ENCODE results near the gene PLCD3. TPM values are rescaled to one million over a fixed set of nuclear protein-coding genes. Genes with fewer than 3 reads are reported as not detected.

Gene PLCD3
- total and polyA plus RNA-seq, 2 of the 4 experiments (the other 2 are of a cell fraction): 5.6 to 36.6 TPM

- TF ChIP-seq RCOR1 (IDR thresholded peaks at IDR 0.05; ENCODE audit: insufficient replicate concordance, low read length): peak; percentile 64
- peak; percentile 89 for TF ChIP-seq FOS (IDR thresholded peaks at IDR 0.05; ENCODE audit: low read depth, low read length)
Observed at GRCh38 chr17:45092911-45093430, 39.3 kb downstream of the PLCD3 start (continued).

DNA sequence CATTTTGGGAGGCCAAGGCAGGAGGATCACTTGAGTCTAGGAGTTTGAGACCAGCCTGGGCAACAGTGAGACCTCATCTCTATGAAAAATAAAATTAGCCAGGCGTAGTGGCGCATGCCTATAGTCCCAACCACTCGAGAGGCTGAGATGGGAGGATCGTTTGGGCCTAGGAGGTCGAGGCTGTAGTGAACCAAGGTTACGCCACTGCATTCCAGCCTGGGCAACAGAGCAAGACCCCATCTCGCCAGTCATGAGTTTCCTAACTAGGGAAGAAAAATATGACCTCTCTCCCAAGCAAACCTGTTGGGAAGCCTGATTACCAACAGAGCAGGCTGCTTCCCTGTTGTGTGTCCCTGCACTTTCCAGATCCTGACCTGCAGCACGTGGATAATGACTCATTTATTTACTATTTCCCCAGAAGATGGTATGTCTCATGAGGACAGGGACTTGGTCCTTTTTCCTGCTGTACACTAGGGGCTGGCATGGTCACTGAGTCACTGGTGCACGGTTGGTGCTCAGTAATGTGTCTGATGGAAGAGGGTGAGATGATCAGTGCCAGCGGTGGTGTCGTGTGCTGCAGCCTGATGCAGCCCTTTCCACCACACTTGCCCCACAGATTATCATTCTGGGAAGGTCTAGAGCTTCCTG lies 40.4 kb downstream of the PLCD3 start:
- Histone ChIP-seq H3K9me3 (ENCODE audit: control insufficient read depth, insufficient read depth, low read length) (0 out of 2 replicates have a peak, but pooled peaks cover 2% of the 10 kb centered on the region), H3K4me2 (ENCODE audit: low read depth, low read length) (no peak overlapping the region), H2AK5ac (ENCODE audit: low read depth, low read length) (peak overlapping the region; percentile 99), H2BK5ac (ENCODE audit: low read depth, low read length, poor library complexity, severe bottlenecking) (peak overlapping the region; percentile 85), H2AK9ac (replicated peaks; ENCODE audit: low read depth, low read length, poor library complexity) (peak overlapping the region; percentile 94), H4K8ac (ENCODE audit: low read depth in 2 of 2, low read length in 2 of 2) (peak overlapping the region; percentile 3 to 90; a peak in 2 of 4 replicates), H3K27me3 (ENCODE audit: control insufficient read depth, insufficient read depth, low read length) (no peaks in the 10 kb centered on the region), H3K56ac (ENCODE audit: extremely low read depth, insufficient read depth, low read length) (no peak overlapping the region), H3K4ac (ENCODE audit: low read depth, low read length) (peak overlapping the region; percentile 82), H3K27ac (ENCODE audit: insufficient read depth, low read length) (peak overlapping the region; percentile 99), H3K36me3 (ENCODE audit: control insufficient read depth, insufficient read depth, low read length) (peaks cover 60% of the 10 kb centered on the region), H2BK20ac (ENCODE audit: low read depth, low read length) (peak overlapping the region; percentile 79; the same call in 1 of the 2 replicates), H4K20me1 (ENCODE audit: insufficient read depth, low read length) (peaks cover 5% of the 10 kb centered on the region), H2BK120ac (ENCODE audit: low read depth, low read length) (peak overlapping the region; percentile 83), H2AFZ (replicated peaks; ENCODE audit: low read length, poor library complexity) (no peak overlapping the region), H2BK15ac (ENCODE audit: low read depth, low read length) (peak overlapping the region; percentile 83; the same call in 1 of the 3 replicates), H3K79me1 (ENCODE audit: low read depth in 1 of 2, low read length in 2 of 2) (peaks cover 32 to 72% of the 10 kb centered on the region in 2 experiments), H3K18ac (ENCODE audit: low read depth, low read length) (peak overlapping the region; percentile 94), H4K5ac (ENCODE audit: low read depth, low read length) (peak overlapping the region; percentile 97), H4K91ac (ENCODE audit: insufficient read depth, low read depth, low read length) (peak overlapping the region; percentile 46), H3K23ac (ENCODE audit: low read depth, low read length) (peak overlapping the region; percentile 79), H3K4me1 (ENCODE audit: control insufficient read depth, insufficient read depth, low read length) (peaks cover 35% of the 10 kb centered on the region), H3K4me3 (ENCODE audit: insufficient read depth, low read depth, low read length) (no peak overlapping the region), H3K9me1 (ENCODE audit: insufficient read depth, low read length) (peaks cover 31% of the 10 kb centered on the region), H3K14ac (replicated peaks; ENCODE audit: low read depth, low read length) (peak overlapping the region; percentile 73), H3K9ac (ENCODE audit: low read depth, low read length) (no peak overlapping the region; the same call in 1 of the 2 replicates)
- 100% methylated on average over 1 of the region's 11 CpGs; no CpG with 5 or more reads in 1 of the 2 experiments for WGBS, 2 experiments (ENCODE audit: extremely low coverage in 2 of 2, insufficient read length in 1 of 2)
- TF ChIP-seq RFX5 (IDR thresholded peaks at IDR 0.05; ENCODE audit: low read depth, low read length) (no peak), BHLHE40 (IDR thresholded peaks at IDR 0.05; ENCODE audit: low read depth, low read length) (peak; percentile 55; the same call in 1 of the 2 replicates)
- TF ChIP-seq, protein P1, sequence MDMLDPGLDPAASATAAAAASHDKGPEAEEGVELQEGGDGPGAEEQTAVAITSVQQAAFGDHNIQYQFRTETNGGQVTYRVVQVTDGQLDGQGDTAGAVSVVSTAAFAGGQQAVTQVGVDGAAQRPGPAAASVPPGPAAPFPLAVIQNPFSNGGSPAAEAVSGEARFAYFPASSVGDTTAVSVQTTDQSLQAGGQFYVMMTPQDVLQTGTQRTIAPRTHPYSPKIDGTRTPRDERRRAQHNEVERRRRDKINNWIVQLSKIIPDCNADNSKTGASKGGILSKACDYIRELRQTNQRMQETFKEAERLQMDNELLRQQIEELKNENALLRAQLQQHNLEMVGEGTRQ (IDR thresholded peaks at IDR 0.05; ENCODE audit: low read depth, low read length): peak; percentile 48; the same call in 1 of the 2 replicates
- peak; percentile 36 for DNase-seq
- ChIA-PET POLR2A (ENCODE audit: unreplicated experiment) (no interaction called here), CTCF (no interaction called here)
- no peak for ATAC-seq (ENCODE audit: low read depth)
- BruUV-seq (replicated peaks): no TSS peak
- intact Hi-C loops (cut with micrococcal nuclease) (loop anchor here (2.0 kb wide), 2 partner anchors 31 to 41 kb away; partner anchors contain the start of genes NMT1 and PLCD3), dilution Hi-C loops (cut with HindIII; ENCODE audit: low sequenced_read_pairs, unreplicated experiment) (no loop called here), in situ Hi-C loops (cut with MboI; ENCODE audit: low sequenced_read_pairs) (no loop called here)
